Neural progenitor cell (in vitro differentiated cells): Measurements from ENCODE around the gene OR2H2. TPM values are rescaled to one million over a fixed set of nuclear protein-coding genes. Genes with fewer than 3 reads are reported as not detected.

Source experiments
- DNase-seq: peaks from one replicate; pipeline ENCODE4 v3.0.0-alpha.2; 2016; ENCODE audit warnings: low spot score
- H2AFZ ChIP-seq: fragments of 200-600 bp; sonication (generic); replicated peaks from 2 replicates; pipeline ENCODE4 v1.6.1; 2016; ENCODE audit warnings: antibody characterized with exemption
- H3F3A ChIP-seq: fragments of 200-600 bp; sonication (generic); 2 replicates; pipeline ENCODE4 v1.6.1; 2016; ENCODE audit warnings: antibody characterized with exemption, low read depth
- H3K27ac ChIP-seq: fragments of 200-600 bp; sonication (generic); 2 replicates; pipeline ENCODE4 v1.5.1; 2016; ENCODE audit warnings: mild to moderate bottlenecking
- H3K27me3 ChIP-seq: fragments of 200-600 bp; sonication (generic); 2 replicates; pipeline ENCODE4 v1.6.1; 2016; ENCODE audit warnings: mild to moderate bottlenecking, moderate library complexity
- H3K36me3 ChIP-seq: fragments of 200-600 bp; sonication (generic); 2 replicates; pipeline ENCODE4 v1.5.1; 2016
- H3K4me1 ChIP-seq: fragments of 200-600 bp; sonication (generic); 2 replicates; pipeline ENCODE4 v1.6.1; 2016; ENCODE audit warnings: mixed run types
- H3K4me2 ChIP-seq: fragments of 200-600 bp; sonication (generic); 2 replicates; pipeline ENCODE4 v1.6.1; 2016
- H3K4me3 ChIP-seq: fragments of 200-600 bp; sonication (generic); 2 replicates; pipeline ENCODE4 v1.5.1; 2016
- H3K79me2 ChIP-seq: fragments of 200-600 bp; sonication (generic); 2 replicates; pipeline ENCODE4 v1.6.1; 2016; ENCODE audit warnings: low read depth
- H3K9ac ChIP-seq: fragments of 200-600 bp; sonication (generic); 2 replicates; pipeline ENCODE4 v1.6.1; 2016
- H3K9me3 ChIP-seq: fragments of 200-600 bp; sonication (generic); 2 replicates; pipeline ENCODE4 v1.5.1; 2016; ENCODE audit warnings: low read depth
- H4K20me1 ChIP-seq: fragments of 200-600 bp; sonication (generic); 2 replicates; pipeline ENCODE4 v1.6.1; 2016; ENCODE audit warnings: low read depth
- H3K27ac Mint-ChIP-seq: 3 replicates; pipeline ENCODE4 v1.8.0; 2021; ENCODE audit warnings: mixed read lengths
- H3K27me3 Mint-ChIP-seq: 2 replicates; pipeline ENCODE4 v1.8.0; 2022; ENCODE audit warnings: low read depth, mild to moderate bottlenecking, inconsistent platforms, moderate library complexity, mixed read lengths; ENCODE audit not compliant: insufficient read depth
- H3K36me3 Mint-ChIP-seq: 3 replicates; pipeline ENCODE4 v1.8.0; 2021; ENCODE audit warnings: mixed read lengths
- H3K4me1 Mint-ChIP-seq: 3 replicates; pipeline ENCODE4 v1.8.0; 2021; ENCODE audit warnings: mixed read lengths
- H3K4me3 Mint-ChIP-seq: 3 replicates; pipeline ENCODE4 v1.8.0; 2021; ENCODE audit warnings: mild to moderate bottlenecking, moderate library complexity, mixed read lengths
- H3K9me3 Mint-ChIP-seq: 3 replicates; pipeline ENCODE4 v1.8.0; 2020; ENCODE audit warnings: mixed read lengths
- EZH2 ChIP-seq: fragments of 200-600 bp; sonication (generic); IDR thresholded peaks from 2 replicates; pipeline ENCODE4 v1.6.1; 2017; ENCODE audit warnings: antibody characterized with exemption, mild to moderate bottlenecking, moderate library complexity
- EZH2phosphoT487 ChIP-seq: fragments of 200-600 bp; sonication (generic); IDR thresholded peaks from 2 replicates; pipeline ENCODE4 v1.6.1; 2017; ENCODE audit warnings: antibody characterized with exemption
- total RNA-seq: library from RNA; depleted of rRNA; stranded (reverse); fragments of >200 nt; gene quantifications from 2 replicates; pipeline ENCODE4 v1.2.3, GENCODE V29; 2015; ENCODE audit warnings: low replicate concordance
- TF ChIP-seq, protein P1 (sequence below): fragments of 200-600 bp; sonication (generic); IDR thresholded peaks from 2 replicates; pipeline ENCODE4 v1.5.1; 2017; ENCODE audit warnings: antibody characterized with exemption, mild to moderate bottlenecking

OR2H2 gene
- total RNA-seq, 1 donor from 2014 or later, result not detected

DNA sequence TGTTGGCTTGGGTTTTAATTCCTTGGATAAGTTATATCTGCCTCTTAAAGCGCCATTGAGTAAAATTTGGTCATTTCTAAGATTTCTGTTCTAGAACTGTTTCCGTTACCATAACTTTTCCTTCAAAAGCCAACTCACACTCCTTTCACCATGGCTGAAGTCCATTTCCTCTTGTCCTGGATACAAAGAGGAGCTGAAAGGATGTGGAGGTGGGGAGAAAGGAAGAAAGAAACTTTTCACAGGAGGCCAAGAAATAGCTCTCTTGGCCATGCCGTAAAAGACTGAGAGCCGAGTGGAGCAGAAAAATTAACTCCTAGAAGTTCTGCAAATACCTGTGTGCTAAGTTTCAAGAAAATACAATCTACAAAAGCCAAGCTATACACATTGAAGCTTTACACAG lies 26.5 kb downstream of the OR2H2 start:
- Histone ChIP-seq H3K4me1 (peaks cover 3% of the 10 kb centered on the region), H3F3A (no peaks in the 10 kb centered on the region), H3K36me3 (peaks cover 10% of the 10 kb centered on the region), H3K4me3 (no peak overlapping the region), H3K27ac (no peak overlapping the region), H3K9ac (no peak overlapping the region), H3K79me2 (no peaks in the 10 kb centered on the region), H3K27me3 (no peaks in the 10 kb centered on the region), H2AFZ (no peak overlapping the region), H3K4me2 (no peak overlapping the region), H3K9me3 (no peaks in the 10 kb centered on the region), H4K20me1 (peaks cover 2% of the 10 kb centered on the region)
- no peak for DNase-seq
- Mint-ChIP-seq H3K27me3 (peaks cover 5% of the 10 kb centered on the region), H3K9me3 (no peaks in the 10 kb centered on the region), H3K27ac (no peak overlapping the region), H3K36me3 (peaks cover 57% of the 10 kb centered on the region), H3K4me3 (no peak overlapping the region), H3K4me1 (peaks cover 5% of the 10 kb centered on the region)
- TF ChIP-seq EZH2phosphoT487 (no peak), EZH2 (no peak)
- TF ChIP-seq, protein P1, sequence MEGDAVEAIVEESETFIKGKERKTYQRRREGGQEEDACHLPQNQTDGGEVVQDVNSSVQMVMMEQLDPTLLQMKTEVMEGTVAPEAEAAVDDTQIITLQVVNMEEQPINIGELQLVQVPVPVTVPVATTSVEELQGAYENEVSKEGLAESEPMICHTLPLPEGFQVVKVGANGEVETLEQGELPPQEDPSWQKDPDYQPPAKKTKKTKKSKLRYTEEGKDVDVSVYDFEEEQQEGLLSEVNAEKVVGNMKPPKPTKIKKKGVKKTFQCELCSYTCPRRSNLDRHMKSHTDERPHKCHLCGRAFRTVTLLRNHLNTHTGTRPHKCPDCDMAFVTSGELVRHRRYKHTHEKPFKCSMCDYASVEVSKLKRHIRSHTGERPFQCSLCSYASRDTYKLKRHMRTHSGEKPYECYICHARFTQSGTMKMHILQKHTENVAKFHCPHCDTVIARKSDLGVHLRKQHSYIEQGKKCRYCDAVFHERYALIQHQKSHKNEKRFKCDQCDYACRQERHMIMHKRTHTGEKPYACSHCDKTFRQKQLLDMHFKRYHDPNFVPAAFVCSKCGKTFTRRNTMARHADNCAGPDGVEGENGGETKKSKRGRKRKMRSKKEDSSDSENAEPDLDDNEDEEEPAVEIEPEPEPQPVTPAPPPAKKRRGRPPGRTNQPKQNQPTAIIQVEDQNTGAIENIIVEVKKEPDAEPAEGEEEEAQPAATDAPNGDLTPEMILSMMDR, result no peak

DNA sequence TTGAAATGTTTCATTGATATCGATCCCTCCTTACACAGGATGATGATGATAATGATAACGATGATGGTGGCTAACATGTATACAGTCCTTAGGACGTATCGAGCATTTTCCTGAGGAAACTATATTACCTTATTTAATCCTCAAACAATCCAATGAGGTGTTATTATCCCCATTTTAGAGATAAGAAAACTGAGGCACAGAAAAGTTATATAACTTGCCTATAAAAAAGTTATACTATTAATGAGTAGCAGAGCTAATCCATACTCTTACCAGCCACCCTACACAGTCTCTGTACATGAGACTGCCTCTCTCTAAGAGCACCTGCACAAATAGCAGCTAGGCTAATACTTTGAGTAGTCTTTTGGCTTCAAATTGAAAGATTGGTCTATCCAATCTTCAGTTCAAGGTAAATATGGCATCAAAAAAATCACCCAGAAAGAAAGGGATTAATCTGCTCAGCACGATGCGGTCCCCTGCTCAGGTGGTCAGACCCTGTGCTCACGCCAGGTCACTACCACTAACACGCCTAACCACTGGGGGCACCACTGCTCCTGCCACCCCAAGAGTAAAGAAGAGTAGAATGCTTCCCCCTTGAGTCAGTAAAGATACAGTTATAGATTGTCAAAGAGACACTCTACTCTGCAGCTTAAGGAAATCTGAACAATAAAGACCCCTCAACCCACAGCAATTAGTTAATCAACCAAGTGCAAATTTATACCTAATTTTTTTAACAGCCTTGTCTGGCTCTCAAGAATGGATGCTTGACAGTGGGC lies 33.0 kb downstream of the OR2H2 start:
- Histone ChIP-seq H3K4me1 (peaks cover 12% of the 10 kb centered on the region), H4K20me1 (peaks cover 48% of the 10 kb centered on the region), H3K79me2 (peaks cover 6% of the 10 kb centered on the region), H3F3A (peaks cover 10% of the 10 kb centered on the region), H3K4me3 (no peak overlapping the region), H3K9me3 (no peaks in the 10 kb centered on the region), H2AFZ (no peak overlapping the region), H3K27ac (no peak overlapping the region), H3K27me3 (no peaks in the 10 kb centered on the region), H3K4me2 (no peak overlapping the region), H3K9ac (no peak overlapping the region), H3K36me3 (peaks cover 11% of the 10 kb centered on the region)
- H3K4me3 Mint-ChIP-seq, result no peak overlapping the region
- TF ChIP-seq, protein P1, result peak; percentile 44
- TF ChIP-seq EZH2phosphoT487, result no peak
- H3K4me1 Mint-ChIP-seq, result peaks cover 36% of the 10 kb centered on the region
- no peak for DNase-seq
- H3K27me3 Mint-ChIP-seq, result no peaks in the 10 kb centered on the region
- no peak overlapping the region for H3K27ac Mint-ChIP-seq
- no peaks in the 10 kb centered on the region for H3K9me3 Mint-ChIP-seq
- H3K36me3 Mint-ChIP-seq, result peaks cover 51% of the 10 kb centered on the region

DNA sequence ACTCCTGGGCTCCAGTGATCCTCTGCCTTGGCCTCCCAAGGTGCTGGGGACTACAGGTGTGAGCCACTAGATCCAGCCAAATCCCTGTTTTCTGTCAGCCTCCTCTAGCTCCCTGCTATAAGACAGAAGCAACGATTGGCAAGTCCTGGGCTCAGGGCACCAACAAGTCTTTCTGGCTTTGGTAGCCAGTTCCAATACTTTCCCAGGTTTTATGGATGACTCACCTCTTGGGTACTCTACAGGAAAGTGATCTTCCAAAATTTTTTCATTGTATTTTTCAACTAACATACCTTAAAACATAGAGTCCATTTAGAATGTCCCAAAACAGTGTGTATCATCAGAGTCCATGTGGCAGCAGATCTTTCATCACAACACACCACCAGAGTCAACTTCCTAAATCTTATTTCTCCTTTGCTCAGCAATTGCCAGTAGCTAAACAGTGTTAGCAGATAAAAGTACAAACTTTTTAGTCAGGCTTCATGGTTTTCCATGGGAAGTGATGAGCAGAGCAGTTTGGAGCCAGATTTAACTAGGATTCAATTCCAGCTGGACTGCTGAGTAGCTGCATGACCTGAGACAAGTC lies 34.7 kb downstream of the OR2H2 start:
- Mint-ChIP-seq H3K9me3 (no peaks in the 10 kb centered on the region), H3K27me3 (peaks cover 2% of the 10 kb centered on the region), H3K27ac (no peak overlapping the region), H3K4me3 (no peak overlapping the region), H3K36me3 (peaks cover 47% of the 10 kb centered on the region), H3K4me1 (peaks cover 50% of the 10 kb centered on the region)
- H3F3A ChIP-seq, result peaks cover 27% of the 10 kb centered on the region
- peaks cover 11% of the 10 kb centered on the region for H3K36me3 ChIP-seq
- H3K4me2 ChIP-seq, result no peak overlapping the region
- H3K79me2 ChIP-seq, result peaks cover 6% of the 10 kb centered on the region
- H2AFZ ChIP-seq, result no peak overlapping the region
- peaks cover 29% of the 10 kb centered on the region for H3K4me1 ChIP-seq
- H3K27ac ChIP-seq, result no peak overlapping the region
- H3K9me3 ChIP-seq, result no peaks in the 10 kb centered on the region
- no peak for DNase-seq
- H3K27me3 ChIP-seq, result no peaks in the 10 kb centered on the region
- no peak overlapping the region for H3K9ac ChIP-seq
- TF ChIP-seq EZH2phosphoT487, result no peak
- TF ChIP-seq, protein P1, result no peak
- no peak for TF ChIP-seq EZH2
- H3K4me3 ChIP-seq, result no peak overlapping the region
- peaks cover 65% of the 10 kb centered on the region for H4K20me1 ChIP-seq
